CD14-positive monocyte (primary cell): Measurements from ENCODE around the gene HAP1. TPM values are rescaled to one million over a fixed set of nuclear protein-coding genes. Genes with fewer than 3 reads are reported as not detected.

Experiments used
- DNase-seq, 3 donors: peaks; one replicate each; pipeline ENCODE4 v3.0.0-alpha.2; 2011 to 2022
- H2AFZ ChIP-seq: 2 replicates; pipeline ENCODE4 v1.6.0; 2012; ENCODE audit warnings: mild to moderate bottlenecking, low read depth, low read length, inconsistent platforms; ENCODE audit not compliant: insufficient read depth, poor library complexity, severe bottlenecking
- H3K27ac ChIP-seq, 2 donors: 1 replicate in 1 of 2; 2 replicates in 1 of 2; pipeline ENCODE4 v1.5.1; 2012 to 2013; ENCODE audit warnings: low read length in 2 of 2, control low read depth in 1 of 2, inconsistent platforms in 1 of 2, low read depth in 1 of 2, mild to moderate bottlenecking in 1 of 2
- H3K27me3 ChIP-seq, 2 donors: one replicate each; pipeline versions ENCODE4 v1.6.0 to v1.6.1; 2011 to 2013; ENCODE audit warnings: low read length in 2 of 2; ENCODE audit not compliant: control insufficient read depth in 2 of 2, insufficient read depth in 2 of 2
- H3K36me3 ChIP-seq, 2 donors: replicated peaks in 1 of 2; 1 replicate in 1 of 2; 2 replicates in 1 of 2; pipeline versions ENCODE4 v1.5.1 to v1.6.1; 2012 to 2013; ENCODE audit warnings: low read length in 2 of 2, control low read depth in 1 of 2, inconsistent platforms in 1 of 2, mild to moderate bottlenecking in 1 of 2; ENCODE audit not compliant: insufficient read depth in 2 of 2, control insufficient read depth in 1 of 2
- H3K4me1 ChIP-seq, 2 donors: 1 replicate in 1 of 2; 2 replicates in 1 of 2; pipeline versions ENCODE4 v1.5.1 to v1.6.1; 2012 to 2013; ENCODE audit warnings: low read length in 2 of 2, control low read depth in 1 of 2, inconsistent platforms in 1 of 2, mild to moderate bottlenecking in 1 of 2, moderate library complexity in 1 of 2; ENCODE audit not compliant: insufficient read depth in 2 of 2, control insufficient read depth in 1 of 2
- H3K4me2 ChIP-seq: replicated peaks from 2 replicates; pipeline ENCODE3; 2012; ENCODE audit warnings: low read length, moderate library complexity, mild to moderate bottlenecking; ENCODE audit not compliant: poor library complexity, severe bottlenecking; ENCODE audit errors: extremely low read depth
- H3K4me3 ChIP-seq, 3 experiments: fragments of 200-600 bp in 1 of 3; sonication (generic) in 1 of 3; replicated peaks in 1 of 3; 1 replicate in 2 of 3; 2 replicates in 1 of 3; pipeline ENCODE4 v1.5.1; 2011 to 2013; ENCODE audit warnings: low read length in 3 of 3, mild to moderate bottlenecking in 3 of 3, control low read depth in 2 of 3, low read depth in 2 of 3, inconsistent platforms in 1 of 3, moderate library complexity in 1 of 3
- H3K79me2 ChIP-seq: 2 replicates; pipeline ENCODE4 v1.6.0; 2012; ENCODE audit warnings: mild to moderate bottlenecking, control low read depth, inconsistent platforms, low read length, moderate library complexity; ENCODE audit not compliant: insufficient read depth
- H3K9ac ChIP-seq: 2 replicates; pipeline ENCODE4 v1.6.0; 2017; ENCODE audit warnings: low read length, mild to moderate bottlenecking; ENCODE audit not compliant: insufficient read depth, poor library complexity, severe bottlenecking
- H3K9me3 ChIP-seq, 2 donors: replicated peaks in 1 of 2; 1 replicate in 1 of 2; 2 replicates in 1 of 2; pipeline versions ENCODE4 v1.5.1 to v1.6.1; 2012 to 2013; ENCODE audit warnings: low read length in 2 of 2, control low read depth in 1 of 2; ENCODE audit not compliant: control insufficient read depth in 1 of 2, insufficient read depth in 1 of 2
- H4K20me1 ChIP-seq: 2 replicates; pipeline ENCODE4 v1.6.0; 2012; ENCODE audit warnings: mild to moderate bottlenecking, low read length, control low read depth, moderate library complexity; ENCODE audit not compliant: insufficient read depth
- H3K27ac Mint-ChIP-seq, 7 donors: one replicate each; pipeline ENCODE4 v1.8.0; 2020; ENCODE audit warnings: mild to moderate bottlenecking in 7 of 7, mixed read lengths in 7 of 7, moderate library complexity in 6 of 7, inconsistent platforms in 2 of 7
- H3K27me3 Mint-ChIP-seq, 3 donors: one replicate each; pipeline ENCODE4 v1.8.0; 2021 to 2022; ENCODE audit warnings: low read depth in 3 of 3, mild to moderate bottlenecking in 3 of 3, mixed read lengths in 3 of 3, moderate library complexity in 3 of 3, inconsistent platforms in 1 of 3
- H3K36me3 Mint-ChIP-seq, 2 donors: one replicate each; pipeline ENCODE4 v1.8.0; 2020; ENCODE audit warnings: mixed read lengths in 2 of 2, inconsistent platforms in 1 of 2, mild to moderate bottlenecking in 1 of 2
- H3K4me1 Mint-ChIP-seq: one replicate; pipeline ENCODE4 v1.8.0; 2020; ENCODE audit warnings: mild to moderate bottlenecking, mixed read lengths
- H3K4me3 Mint-ChIP-seq, 2 donors: one replicate each; pipeline ENCODE4 v1.8.0; 2020; ENCODE audit warnings: mild to moderate bottlenecking in 2 of 2, mixed read lengths in 2 of 2, moderate library complexity in 1 of 2
- H3K9me3 Mint-ChIP-seq, 7 donors: one replicate each; pipeline ENCODE4 v1.8.0; 2020 to 2022; ENCODE audit warnings: mixed read lengths in 7 of 7, mild to moderate bottlenecking in 6 of 7, moderate library complexity in 6 of 7, inconsistent platforms in 2 of 7
- CTCF ChIP-seq: fragments of 200-600 bp; IDR thresholded peaks from one replicate; pipeline ENCODE4 v1.8.0; 2022; ENCODE audit warnings: antibody characterized with exemption, mild to moderate bottlenecking
- WGBS: methylation state at CpG from one replicate; pipeline ENCODE4 v1.1.5; 2013; ENCODE audit warnings: missing lambda C conversion rate; ENCODE audit not compliant: insufficient coverage; 5-methylcytosine and 5-hydroxymethylcytosine counted together
- intact Hi-C, 2 donors: fragments of 100-400 bp; cut with micrococcal nuclease; formaldehyde crosslinking; loops; one replicate each; pipeline versions ENCODE4 v1.15.0 to v1.15.1; 2023
- polyA plus RNA-seq, 3 donors: library from polyadenylated mRNA; depleted of rRNA in 1 of 3; unstranded in 2 of 3; stranded (reverse) in 1 of 3; fragments of 300-500 nt in 2 of 3; fragments of >200 nt in 1 of 3; fragmentation: Illumina TruSeq in 2 of 3; gene quantifications; 1 replicate in 2 of 3; 2 replicates in 1 of 3; pipeline ENCODE4 v1.2.3, GENCODE V29; 2012 to 2021

The HAP1 gene
- polyA plus RNA-seq, 3 donors, result not detected

GRCh38 chr17:41768682-41769288 lies 34.3 kb upstream of the HAP1 start:
- Histone ChIP-seq H3K36me3 (peaks cover 45 to 87% of the 10 kb centered on the region in 2 donors), H3K27me3 (no peaks in the 10 kb centered on the region), H3K9ac (no peak overlapping the region), H3K79me2 (no peaks in the 10 kb centered on the region), H2AFZ (no peak overlapping the region), H3K4me3 (no peak overlapping the region), H3K4me2 (no peak overlapping the region), H3K9me3 (no peaks in the 10 kb centered on the region), H3K4me1 (no peaks in the 10 kb centered on the region), H3K27ac (no peak overlapping the region), H4K20me1 (peaks cover 11% of the 10 kb centered on the region)
- no peak overlapping the region for H3K27ac Mint-ChIP-seq
- intact Hi-C loops, result no loop called here
- 98% methylated on average over 21 of the region's 23 CpGs for WGBS
- peaks cover 0 to 6% (median 4%) of the 10 kb centered on the region in 3 donors for H3K27me3 Mint-ChIP-seq
- peaks cover 0 to 2% (median 0%) of the 10 kb centered on the region in 7 donors for H3K9me3 Mint-ChIP-seq
- no peak for TF ChIP-seq CTCF
- H3K4me1 Mint-ChIP-seq, result no peaks in the 10 kb centered on the region
- no peak overlapping the region for H3K4me3 Mint-ChIP-seq
- DNase-seq, result no peak
- peaks cover 21 to 32% of the 10 kb centered on the region in 2 donors for H3K36me3 Mint-ChIP-seq

- Histone ChIP-seq H3K4me2 (no peak overlapping the region), H3K4me3 (no peak overlapping the region), H3K79me2 (no peaks in the 10 kb centered on the region), H3K4me1 (no peaks in the 10 kb centered on the region), H3K9ac (no peak overlapping the region), H3K27ac (no peak overlapping the region), H3K9me3 (no peaks in the 10 kb centered on the region), H4K20me1 (peaks cover 7% of the 10 kb centered on the region), H2AFZ (no peak overlapping the region), H3K36me3 (peaks cover 58 to 92% of the 10 kb centered on the region in 2 donors), H3K27me3 (no peaks in the 10 kb centered on the region)
- DNase-seq, result no peak
- peaks cover 29 to 40% of the 10 kb centered on the region in 2 donors for H3K36me3 Mint-ChIP-seq
- H3K4me3 Mint-ChIP-seq, result no peak overlapping the region
- no peak overlapping the region for H3K27ac Mint-ChIP-seq
- H3K9me3 Mint-ChIP-seq, result peaks cover 0 to 2% (median 0%) of the 10 kb centered on the region in 7 donors
- TF ChIP-seq CTCF, result no peak
- H3K27me3 Mint-ChIP-seq, result peaks cover 0 to 6% (median 1%) of the 10 kb centered on the region in 3 donors
- H3K4me1 Mint-ChIP-seq, result no peaks in the 10 kb centered on the region
- 96% methylated on average over 14 of the region's 18 CpGs for WGBS
- intact Hi-C loops, result no loop called here
These were observed 33.0 kb upstream of the HAP1 start for GRCh38 chr17:41767324-41768042.
